ENCODE data around the gene PIK3CG. TPM values are rescaled to one million over a fixed set of nuclear protein-coding genes. Genes with fewer than 3 reads are reported as not detected.
"Not testable (repeated sequence)": the region's sequence is repeated elsewhere in the genome, so short reads cannot be mapped to it uniquely, and the experiment has no call there.

The PIK3CG gene
- 2.6 and 3.5 TPM in 2 replicates for total RNA-seq

- peak; percentile 28 to 82 for DNase-seq (ENCODE audit: low read depth in 2 of 2)
Measured at GRCh38 chr7:106865130-106866041, at the start of gene PIK3CG. Gene PIK3CG (plus strand): TSS chr7:106865282. CDS start chr7:106867562, 2,280 bp downstream.

DNA sequence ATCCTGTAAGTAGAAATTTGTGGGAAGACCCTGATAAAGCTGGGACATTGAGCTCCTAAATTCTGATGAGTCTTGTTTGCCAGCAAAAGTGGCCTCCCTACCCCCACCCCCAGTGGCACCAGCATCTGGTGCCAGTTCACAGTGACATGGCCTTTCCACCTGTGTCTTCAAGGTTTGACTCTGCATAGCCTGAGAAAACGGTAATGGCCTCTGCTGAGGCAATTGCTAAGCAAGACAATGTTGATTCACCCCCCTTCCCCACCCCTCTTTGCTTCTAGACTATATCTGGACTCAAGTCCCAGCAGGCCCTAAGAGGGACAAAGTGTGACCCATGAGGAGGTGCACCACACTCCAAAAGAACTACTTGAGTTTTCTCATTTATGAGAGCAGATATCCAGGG is 48.0 kb upstream of the PIK3CG start:
- no peak for DNase-seq (ENCODE audit: low read depth in 2 of 2)

DNA sequence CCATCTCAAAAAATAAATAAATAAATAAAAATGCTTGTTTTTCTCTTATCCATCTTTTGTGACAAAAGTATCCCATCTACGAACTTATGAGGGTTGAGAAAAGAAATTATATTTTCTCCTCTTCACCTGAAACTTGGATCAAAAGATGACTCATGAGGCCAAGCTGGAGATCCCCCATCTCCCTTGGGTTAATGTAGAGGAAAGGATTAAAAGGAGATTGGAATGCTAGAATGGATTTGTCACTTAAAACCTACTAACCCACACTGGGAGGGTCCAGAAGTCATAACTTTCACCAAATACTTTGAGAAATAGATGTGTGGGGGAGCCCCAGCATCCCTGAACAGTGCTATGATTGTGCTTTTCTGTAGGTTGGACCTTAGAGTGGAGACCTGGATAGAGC is 46.3 kb upstream of the PIK3CG start:
- no peak for DNase-seq (ENCODE audit: low read depth in 2 of 2)

- peak; percentile 15 to 70 for DNase-seq (ENCODE audit: low read depth in 2 of 2)
Measured at GRCh38 chr7:106819546-106819945, 45.5 kb upstream of the PIK3CG start.

DNA sequence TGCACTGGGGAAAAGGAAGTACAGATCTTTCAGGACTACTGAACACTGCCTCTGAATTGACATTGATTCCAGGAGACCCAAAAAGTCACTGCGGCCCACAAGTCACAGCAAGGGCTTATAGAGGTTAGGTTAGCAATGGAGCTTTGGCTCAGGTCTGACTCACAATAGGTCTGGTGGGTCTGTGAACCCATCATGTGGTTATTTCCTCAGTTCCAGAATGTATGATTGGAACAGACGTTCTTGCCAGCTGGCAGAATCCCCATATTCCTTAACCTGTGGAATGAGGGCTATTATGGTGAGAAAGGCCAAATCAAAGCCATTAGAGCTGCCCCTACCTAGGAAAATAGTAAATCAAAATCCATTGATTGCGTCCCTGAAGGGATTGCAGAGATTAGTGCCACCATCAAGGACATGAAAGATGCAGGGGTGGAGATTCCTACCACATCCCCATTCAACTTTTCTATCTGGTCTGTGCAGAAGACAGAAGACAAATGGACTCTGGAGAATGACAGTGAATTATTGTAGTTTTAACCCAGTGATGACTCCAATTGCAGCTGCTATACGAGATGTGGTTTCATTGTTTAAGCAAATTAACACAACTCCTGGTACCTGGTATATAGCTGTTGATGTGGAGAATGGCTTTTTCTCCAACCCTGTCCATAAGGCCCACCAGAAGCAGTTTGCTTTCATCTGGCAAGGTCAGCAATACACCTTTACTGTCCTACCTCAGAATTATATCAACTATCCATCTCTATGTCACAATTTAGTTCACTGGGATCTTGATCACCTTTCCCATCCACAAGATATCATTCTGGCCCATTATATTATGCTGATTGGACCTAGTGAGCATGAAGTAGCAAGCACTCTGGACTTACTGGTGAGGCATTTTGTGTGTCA is 44.5 kb upstream of the PIK3CG start:
- DNase-seq (ENCODE audit: low read depth in 2 of 2), result peak; percentile 29 to 69

DNA sequence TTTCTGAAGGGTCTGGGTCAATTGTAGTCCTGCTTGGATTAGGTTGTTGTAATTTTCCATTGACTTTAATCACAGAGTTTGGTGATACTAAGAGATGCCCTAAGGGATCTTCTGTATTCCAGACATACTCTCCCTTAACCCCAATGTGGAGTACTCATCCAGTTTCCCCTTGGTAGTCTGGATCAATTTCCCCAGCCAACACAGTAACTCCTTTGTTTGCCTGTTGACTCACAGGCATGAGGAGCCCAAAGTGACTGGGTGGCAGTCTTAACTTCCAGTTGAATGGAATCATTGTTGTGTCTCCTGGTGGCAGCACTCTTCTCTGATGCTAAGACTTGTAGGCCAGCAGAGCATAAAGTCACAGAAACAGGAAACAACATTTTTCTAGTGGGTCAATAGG is 41.5 kb upstream of the PIK3CG start:
- DNase-seq (ENCODE audit: low read depth in 2 of 2), result no peak

DNA sequence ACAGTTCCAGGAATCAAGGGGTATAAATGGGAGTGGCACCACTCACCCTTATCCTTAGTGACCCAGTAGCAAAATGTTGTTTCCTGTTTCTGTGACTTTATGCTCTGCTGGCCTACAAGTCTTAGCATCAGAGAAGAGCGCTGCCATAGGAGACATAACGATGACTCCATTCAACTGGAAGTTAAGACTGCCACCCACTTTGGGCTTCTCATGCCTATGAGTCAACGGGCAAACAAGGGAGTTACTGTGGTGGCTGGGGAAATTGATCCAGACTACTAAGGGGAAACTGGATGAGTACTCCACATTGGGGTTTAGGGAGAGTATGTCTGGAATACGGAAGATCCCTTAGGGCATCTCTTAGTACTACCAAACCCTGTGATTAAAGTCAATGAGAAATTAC is 40.6 kb upstream of the PIK3CG start:
- no peak for DNase-seq (ENCODE audit: low read depth in 2 of 2)

GRCh38 chr7:106827626-106828025 is 37.5 kb upstream of the PIK3CG start:
- DNase-seq (ENCODE audit: low read depth in 2 of 2), result no peak

DNA sequence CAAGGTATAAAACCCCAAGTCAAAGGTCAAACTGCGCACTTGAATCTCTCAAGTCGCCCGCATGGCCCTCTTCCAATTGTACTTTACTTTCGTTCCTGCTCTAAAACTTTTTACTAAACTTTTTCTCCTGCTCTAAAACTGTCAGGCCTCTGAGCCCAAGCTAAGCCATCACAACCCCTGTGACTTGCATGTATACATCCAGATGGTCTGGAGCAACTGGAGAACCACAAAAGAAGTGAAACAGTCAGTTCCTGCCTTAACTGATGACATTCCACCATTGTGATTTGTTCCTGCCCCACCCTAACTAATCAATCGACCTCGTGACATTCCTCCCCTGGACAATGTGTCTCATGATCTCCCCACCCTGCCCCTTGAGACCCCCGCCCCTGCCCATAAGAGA is 35.6 kb upstream of the PIK3CG start:
- DNase-seq (ENCODE audit: low read depth in 2 of 2), result no peak

DNA sequence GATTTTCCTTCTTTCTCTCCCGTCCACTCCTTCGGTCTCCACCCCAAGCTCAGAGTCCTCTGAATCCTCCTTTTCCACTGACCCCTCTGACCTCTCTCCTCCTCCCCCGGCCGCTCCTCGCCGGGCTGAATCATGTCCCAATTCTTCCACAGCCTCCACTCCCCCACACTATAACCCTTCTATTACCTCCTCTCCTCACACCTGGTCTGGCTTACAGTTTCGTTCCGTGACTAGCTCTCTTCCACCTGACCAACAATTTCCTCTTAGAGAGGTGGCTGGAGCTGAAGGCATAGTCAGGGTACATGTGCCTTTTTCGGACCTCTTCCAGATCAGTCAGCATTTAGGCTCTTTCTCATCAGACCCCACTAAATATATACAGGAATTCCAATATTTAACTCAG is 34.2 kb upstream of the PIK3CG start:
- DNase-seq (ENCODE audit: low read depth in 2 of 2), result not testable (repeated sequence)

GRCh38 chr7:106836816-106837215 is 28.3 kb upstream of the PIK3CG start:
- no peak for DNase-seq (ENCODE audit: low read depth in 2 of 2)

DNA sequence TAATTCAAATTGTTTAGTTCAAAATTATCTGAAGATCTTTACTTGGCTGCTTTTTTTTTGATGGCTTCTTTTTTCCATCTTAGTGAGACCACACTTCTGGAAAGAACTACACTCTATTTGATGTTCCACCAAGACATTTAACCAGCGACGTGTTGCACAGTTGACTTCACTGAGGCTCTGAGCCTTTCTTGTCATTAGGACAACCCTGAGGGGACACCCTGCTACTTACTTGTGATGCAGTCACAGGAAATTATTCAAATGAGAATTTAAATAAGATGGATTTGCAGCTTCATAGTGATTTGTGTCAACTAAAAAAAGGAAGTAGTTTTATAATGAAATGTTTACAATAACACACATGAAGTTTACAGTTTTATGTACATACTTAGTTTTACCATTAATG is 25.6 kb upstream of the PIK3CG start:
- no peak for DNase-seq (ENCODE audit: low read depth in 2 of 2)

DNA sequence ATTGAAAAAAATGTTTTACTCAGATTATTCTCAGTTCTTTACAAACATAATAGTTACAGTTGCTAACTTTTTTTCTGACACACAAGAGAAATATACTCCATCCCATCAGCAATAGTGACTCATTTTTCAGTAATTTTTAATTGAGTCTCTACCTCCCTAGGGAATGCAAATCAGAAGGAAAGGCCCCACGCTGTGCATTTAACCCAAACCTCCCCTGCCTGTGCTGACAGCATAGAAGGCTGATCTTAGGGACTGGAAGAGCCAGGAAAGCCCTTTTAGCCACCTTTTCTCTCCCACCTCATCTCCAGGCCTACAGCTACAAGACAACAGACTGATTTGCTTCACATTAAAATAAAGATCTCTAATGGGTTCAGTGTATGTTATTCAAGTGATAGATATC is 24.7 kb upstream of the PIK3CG start:
- DNase-seq (ENCODE audit: low read depth in 2 of 2), result no peak

- DNase-seq (ENCODE audit: low read depth in 2 of 2), result no peak
Measured at GRCh38 chr7:106841896-106842390, 23.1 kb upstream of the PIK3CG start.

GRCh38 chr7:106844279-106844997 is 20.6 kb upstream of the PIK3CG start:
- DNase-seq (ENCODE audit: low read depth in 2 of 2), result no peak

DNA sequence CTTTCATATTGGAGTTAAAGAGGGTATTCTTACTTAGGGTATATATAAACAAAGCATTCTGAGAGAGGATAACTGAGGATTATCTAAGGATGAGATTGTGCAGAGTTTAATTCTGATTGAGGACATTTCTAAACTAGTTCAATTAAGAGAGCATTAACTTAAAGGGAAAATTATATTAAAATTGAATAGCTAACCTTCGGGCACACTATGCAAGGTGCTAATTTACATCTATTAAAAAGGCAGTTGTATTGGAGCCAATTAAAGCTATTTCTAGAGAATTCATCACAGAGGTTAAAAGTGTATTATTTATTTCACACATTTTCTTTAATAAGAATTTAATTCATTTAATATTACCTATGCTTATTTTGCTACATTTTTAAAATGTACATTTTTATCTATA is 17.0 kb upstream of the PIK3CG start:
- DNase-seq (ENCODE audit: low read depth in 2 of 2), result no peak

- DNase-seq (ENCODE audit: low read depth in 2 of 2), result no peak
Measured at GRCh38 chr7:106848851-106849442, 16.1 kb upstream of the PIK3CG start.

- not testable (repeated sequence) for DNase-seq (ENCODE audit: low read depth in 2 of 2)
Measured at GRCh38 chr7:106851632-106852031, 13.4 kb upstream of the PIK3CG start.

DNA sequence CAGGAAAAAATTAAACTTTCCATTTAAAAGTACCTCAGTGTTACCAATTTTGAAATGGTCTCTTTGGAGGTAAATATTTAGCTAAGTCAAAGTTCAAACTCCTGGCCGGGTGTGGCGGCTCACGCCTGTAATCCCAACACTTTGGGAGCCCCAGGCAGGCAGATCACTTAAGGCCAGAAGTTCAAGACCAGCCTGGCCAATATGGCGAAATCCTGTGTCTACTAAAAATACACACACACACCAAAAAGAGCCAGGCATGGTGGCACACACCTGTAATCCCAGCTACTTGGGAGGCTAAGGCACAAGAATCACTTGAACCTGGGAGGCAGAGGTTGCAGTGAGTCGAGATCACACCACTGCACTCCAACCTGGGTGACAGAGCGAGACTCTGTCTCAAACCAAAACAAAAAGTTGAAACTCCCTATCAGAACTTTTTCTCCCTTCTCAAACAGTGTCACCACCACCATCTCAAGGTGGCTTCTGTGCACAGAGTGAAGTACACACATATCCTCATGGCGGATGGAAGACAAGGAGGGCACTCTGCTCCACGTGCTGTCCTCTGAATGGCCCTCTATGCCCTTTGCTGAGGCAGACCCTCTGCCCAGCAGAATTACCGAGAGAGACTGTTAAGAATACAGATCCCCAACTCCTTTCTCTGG is 11.7 kb upstream of the PIK3CG start:
- no peak for DNase-seq (ENCODE audit: low read depth in 2 of 2)

- no peak for DNase-seq (ENCODE audit: low read depth in 2 of 2)
Measured at GRCh38 chr7:106855540-106856132, 9.4 kb upstream of the PIK3CG start.
